ENCODE measurements around the gene KCTD17.

The KCTD17 gene

GRCh38 chr22:37080438-37080837, 28.9 kb downstream of the KCTD17 start:
- DNase-seq = no peak

- no peak for DNase-seq
Measured at GRCh38 chr22:37080838-37081237, 29.3 kb downstream of the KCTD17 start.

GRCh38 chr22:37082251-37082873, 30.8 kb downstream of the KCTD17 start:
- no peak for DNase-seq

GRCh38 chr22:37083914-37084313, 32.4 kb downstream of the KCTD17 start:
- DNase-seq = no peak

GRCh38 chr22:37084385-37084784, 32.8 kb downstream of the KCTD17 start:
- no peak for DNase-seq

GRCh38 chr22:37086184-37086583, 34.6 kb downstream of the KCTD17 start:
- no peak for DNase-seq

- DNase-seq = peak; percentile 27
Measured at GRCh38 chr22:37088108-37088605, 36.6 kb downstream of the KCTD17 start.

- DNase-seq = no peak
Measured at GRCh38 chr22:37088750-37089408, 37.3 kb downstream of the KCTD17 start.

GRCh38 chr22:37089434-37089833, 37.9 kb downstream of the KCTD17 start:
- no peak for DNase-seq

GRCh38 chr22:37090920-37091695, 39.6 kb downstream of the KCTD17 start:
- DNase-seq = no peak

GRCh38 chr22:37091994-37092393, 40.5 kb downstream of the KCTD17 start:
- no peak for DNase-seq

GRCh38 chr22:37092997-37093396, 41.5 kb downstream of the KCTD17 start:
- DNase-seq = no peak

GRCh38 chr22:37094239-37094638, 42.7 kb downstream of the KCTD17 start:
- no peak for DNase-seq

- DNase-seq = no peak
Measured at GRCh38 chr22:37095113-37095512, 43.6 kb downstream of the KCTD17 start.

- no peak for DNase-seq
Measured at GRCh38 chr22:37097346-37097745, 45.8 kb downstream of the KCTD17 start.

GRCh38 chr22:37098976-37099591, 47.5 kb downstream of the KCTD17 start:
- no peak for DNase-seq

- no peak for DNase-seq
Measured at GRCh38 chr22:37100589-37101127, 49.1 kb downstream of the KCTD17 start.

- DNase-seq = no peak
Measured at GRCh38 chr22:37101311-37102066, 49.9 kb downstream of the KCTD17 start.

- no peak for DNase-seq
Measured at GRCh38 chr22:37103151-37103550, 51.6 kb downstream of the KCTD17 start.

GRCh38 chr22:37103656-37104452, 52.3 kb downstream of the KCTD17 start:
- DNase-seq = no peak

GRCh38 chr22:37105154-37105553, 53.6 kb downstream of the KCTD17 start:
- DNase-seq = no peak

All from CD4-positive, alpha-beta T cell treated with Interleukin-21 for 1 hour (primary cell).